Mesendoderm (in vitro differentiated cells): Measurements from ENCODE around the gene LRRC36.

ENCODE experiments used
- DNase-seq: peaks from one replicate; pipeline ENCODE4 v3.0.0; 2013
- H2AK5ac ChIP-seq: 2 replicates; pipeline ENCODE4 v1.6.1; 2013; ENCODE audit warnings: low read length, inconsistent platforms
- H2BK120ac ChIP-seq: 2 replicates; pipeline ENCODE4 v1.6.1; 2013; ENCODE audit warnings: low read depth, mild to moderate bottlenecking, low read length, moderate library complexity, mixed read lengths
- H2BK15ac ChIP-seq: replicated peaks from 2 replicates; pipeline ENCODE4 v1.6.1; 2013; ENCODE audit warnings: low read depth, mild to moderate bottlenecking, moderate library complexity
- H2BK5ac ChIP-seq: 2 replicates; pipeline ENCODE4 v1.6.1; 2013; ENCODE audit warnings: low read length, inconsistent platforms
- H3K18ac ChIP-seq: 2 replicates; pipeline ENCODE4 v1.6.1; 2013; ENCODE audit warnings: mild to moderate bottlenecking, low read length, mixed read lengths
- H3K23ac ChIP-seq: one replicate; pipeline ENCODE4 v1.6.1; 2013; ENCODE audit warnings: low read length
- H3K27ac ChIP-seq: 2 replicates; pipeline ENCODE4 v1.5.1; 2013; ENCODE audit warnings: low read depth, mild to moderate bottlenecking, inconsistent platforms, low read length, moderate library complexity
- H3K27me3 ChIP-seq: 2 replicates; pipeline ENCODE4 v1.6.1; 2013; ENCODE audit warnings: low read length, control low read depth, mild to moderate bottlenecking, inconsistent platforms; ENCODE audit not compliant: insufficient read depth, poor library complexity
- H3K36me3 ChIP-seq: 2 replicates; pipeline ENCODE4 v1.6.1; 2013; ENCODE audit warnings: low read length, inconsistent platforms; ENCODE audit not compliant: control insufficient read depth, insufficient read depth
- H3K4ac ChIP-seq: one replicate; pipeline ENCODE4 v1.6.1; 2013; ENCODE audit warnings: low read depth, mild to moderate bottlenecking, low read length, moderate library complexity
- H3K4me1 ChIP-seq: 2 replicates; pipeline ENCODE4 v1.6.1; 2013; ENCODE audit warnings: low read depth, low read length, inconsistent platforms; ENCODE audit not compliant: control insufficient read depth
- H3K4me2 ChIP-seq: 2 replicates; pipeline ENCODE4 v1.6.1; 2013; ENCODE audit warnings: low read length
- H3K4me3 ChIP-seq: 2 replicates; pipeline ENCODE4 v1.5.1; 2013; ENCODE audit warnings: mild to moderate bottlenecking, low read length
- H3K56ac ChIP-seq: one replicate; pipeline ENCODE4 v1.6.1; 2013; ENCODE audit warnings: low read length
- H3K79me1 ChIP-seq: 2 replicates; pipeline ENCODE4 v1.6.1; 2013; ENCODE audit warnings: low read length, inconsistent platforms
- H3K79me2 ChIP-seq: 2 replicates; pipeline ENCODE4 v1.6.1; 2013; ENCODE audit warnings: mild to moderate bottlenecking, low read length; ENCODE audit not compliant: control insufficient read depth, insufficient read depth
- H3K9ac ChIP-seq: 2 replicates; pipeline ENCODE4 v1.6.1; 2013; ENCODE audit warnings: low read length, inconsistent platforms
- H4K5ac ChIP-seq: one replicate; pipeline ENCODE4 v1.6.1; 2013; ENCODE audit warnings: low read length
- H4K8ac ChIP-seq: one replicate; pipeline ENCODE4 v1.6.1; 2013; ENCODE audit warnings: low read depth, mild to moderate bottlenecking, control low read depth, low read length, moderate library complexity
- WGBS: extraction: QIAGEN DNeasy Blood & Tissue Kit; methylation state at CpG from one replicate; pipeline ENCODE4 v1.1.7; 2013; ENCODE audit warnings: low lambda C conversion rate, missing lambda C conversion rate; ENCODE audit not compliant: insufficient coverage; ENCODE audit errors: extremely low coverage; 5-methylcytosine and 5-hydroxymethylcytosine counted together

The LRRC36 gene

DNA sequence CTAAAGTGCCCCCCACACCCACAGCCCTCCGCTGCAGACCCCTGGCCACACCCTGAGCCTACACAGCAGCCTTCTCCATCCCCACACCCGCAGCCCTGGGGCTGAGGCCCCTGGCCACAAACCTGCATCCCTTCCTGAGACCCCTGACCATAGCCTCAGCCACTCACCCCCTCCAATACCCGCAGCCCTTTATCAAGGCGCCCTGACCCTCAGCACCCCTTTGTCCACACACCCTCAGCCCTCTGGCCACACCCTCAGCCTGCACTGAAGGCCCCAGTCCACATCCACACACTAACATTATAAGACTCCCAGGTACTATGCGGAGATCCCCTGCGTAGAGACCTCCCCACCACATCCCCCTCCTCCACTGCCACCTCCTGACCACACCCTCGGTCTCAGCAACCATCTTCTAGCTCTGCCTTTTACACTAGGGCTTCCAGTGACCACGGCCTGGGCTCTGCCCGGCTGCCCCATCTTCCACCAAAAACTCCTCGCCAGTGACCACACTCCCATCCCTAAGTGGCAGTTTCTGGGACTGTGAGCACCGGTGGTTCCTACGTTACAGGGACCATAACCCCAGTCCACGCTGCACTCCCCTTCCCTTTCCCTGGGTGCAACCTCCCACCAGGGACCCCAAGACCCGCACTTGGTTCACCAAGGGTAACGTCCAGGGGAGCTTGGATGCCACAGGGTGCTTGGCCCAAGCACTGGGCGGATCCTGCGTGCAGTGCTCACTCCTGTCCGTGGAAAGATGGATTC lies 65.9 kb downstream of the LRRC36 start:
- Histone ChIP-seq H3K23ac (no peak overlapping the region), H3K79me1 (no peaks in the 10 kb centered on the region), H3K4ac (no peak overlapping the region), H3K27me3 (peaks cover 20% of the 10 kb centered on the region), H2BK5ac (no peak overlapping the region), H3K27ac (no peak overlapping the region), H4K5ac (no peak overlapping the region), H3K56ac (no peak overlapping the region), H3K18ac (no peak overlapping the region), H2AK5ac (no peak overlapping the region), H3K4me2 (no peak overlapping the region), H3K9ac (no peak overlapping the region), H3K4me3 (no peak overlapping the region), H2BK120ac (no peak overlapping the region), H3K4me1 (peaks cover 1% of the 10 kb centered on the region), H2BK15ac (no peak overlapping the region), H3K79me2 (no peaks in the 10 kb centered on the region), H4K8ac (no peak overlapping the region), H3K36me3 (no peaks in the 10 kb centered on the region)
- WGBS = no CpG with 5 or more reads among the region's 18 CpGs
- no peak for DNase-seq

DNA sequence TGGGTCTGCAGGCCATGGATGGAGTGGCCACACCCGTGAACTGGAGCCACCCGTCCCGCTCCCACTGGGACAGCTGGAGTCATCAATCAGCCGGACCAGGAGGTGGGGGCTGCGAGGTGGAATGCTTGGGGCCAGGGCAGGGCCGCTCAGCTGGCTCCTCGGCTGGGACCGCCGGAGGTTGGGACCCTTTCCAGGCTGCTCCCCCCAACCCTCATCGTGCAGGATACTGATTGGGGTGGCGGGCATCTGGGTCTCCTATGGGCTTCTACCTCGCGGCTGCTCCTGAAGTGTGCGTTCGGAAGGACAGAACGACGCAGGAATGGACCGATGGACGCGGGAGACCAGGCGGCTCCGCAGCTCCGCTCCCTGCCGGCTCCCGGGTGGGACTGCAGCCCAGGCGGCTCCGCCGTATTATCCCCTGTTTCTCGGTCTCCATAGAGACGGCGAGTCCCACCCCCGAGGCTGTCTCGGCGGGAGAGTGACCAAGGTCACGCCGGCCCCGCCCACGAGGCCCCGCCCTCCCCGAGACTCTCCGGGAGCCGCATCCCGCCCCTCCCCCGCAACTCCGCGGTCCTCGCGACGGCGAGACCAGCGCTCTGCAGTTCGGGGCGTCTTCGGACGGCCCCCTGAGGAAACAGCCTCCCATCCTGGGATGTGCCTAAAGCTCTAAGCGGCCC lies 66.6 kb downstream of the LRRC36 start, which contains the start of gene TPPP3:
TPPP3 (minus strand) TSS at position 388 of the 677 bp plus-strand sequence. CDS start 2,387 bp downstream, outside the sequence.
- H2AK5ac ChIP-seq = no peak within 1 kb of the TSS
- H3K4me2 ChIP-seq = peak within 1 kb of the TSS; percentile 46
- H3K36me3 ChIP-seq = no peaks in the 10 kb centered on the region
- no peak within 1 kb of the TSS for H2BK120ac ChIP-seq
- H3K18ac ChIP-seq = no peak within 1 kb of the TSS
- H3K79me2 ChIP-seq = no peaks in the 10 kb centered on the region
- no peak within 1 kb of the TSS for H4K5ac ChIP-seq
- peak; percentile 91 for DNase-seq
- H2BK15ac ChIP-seq = no peak within 1 kb of the TSS
- peak within 1 kb of the TSS; percentile 21 for H3K9ac ChIP-seq
- WGBS = no CpG with 5 or more reads among the region's 56 CpGs
- H3K79me1 ChIP-seq = no peaks in the 10 kb centered on the region
- no peak within 1 kb of the TSS for H3K4ac ChIP-seq
- H3K27me3 ChIP-seq = peaks cover 20% of the 10 kb centered on the region
- H4K8ac ChIP-seq = no peak within 1 kb of the TSS
- peak within 1 kb of the TSS; percentile 64 for H3K56ac ChIP-seq
- H2BK5ac ChIP-seq = no peak within 1 kb of the TSS
- H3K23ac ChIP-seq = no peak within 1 kb of the TSS
- H3K4me1 ChIP-seq = peaks cover 1% of the 10 kb centered on the region
- H3K4me3 ChIP-seq = no peak within 1 kb of the TSS
- no peak within 1 kb of the TSS for H3K27ac ChIP-seq

DNA sequence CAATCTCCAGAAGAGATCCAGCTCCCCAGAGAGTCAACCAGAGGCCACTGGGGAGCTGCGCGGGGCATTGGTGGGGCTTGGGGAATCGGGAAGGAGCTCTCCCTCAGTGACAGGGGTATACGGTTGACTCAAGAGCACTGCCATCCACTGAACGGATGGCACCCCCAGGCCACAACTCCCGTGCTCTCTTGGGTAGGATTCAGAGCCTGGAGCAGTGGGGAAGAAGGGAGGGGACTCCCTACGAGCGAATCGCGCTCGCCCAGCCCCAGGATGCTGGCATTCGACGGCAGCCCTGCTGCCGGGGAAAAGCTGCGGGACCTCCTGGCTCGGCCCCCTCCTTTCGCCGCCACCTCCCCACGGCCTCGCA lies 67.2 kb downstream of the LRRC36 start:
- H3K4me3 ChIP-seq = no peak overlapping the region
- no peaks in the 10 kb centered on the region for H3K36me3 ChIP-seq
- no peak overlapping the region for H2AK5ac ChIP-seq
- no peak overlapping the region for H2BK120ac ChIP-seq
- peaks cover 20% of the 10 kb centered on the region for H3K27me3 ChIP-seq
- no CpG with 5 or more reads among the region's 20 CpGs for WGBS
- no peaks in the 10 kb centered on the region for H3K79me2 ChIP-seq
- peak overlapping the region; percentile 64 for H3K56ac ChIP-seq
- no peak overlapping the region for H4K5ac ChIP-seq
- H3K18ac ChIP-seq = no peak overlapping the region
- H3K9ac ChIP-seq = peak overlapping the region; percentile 21
- H3K79me1 ChIP-seq = no peaks in the 10 kb centered on the region
- peaks cover 1% of the 10 kb centered on the region for H3K4me1 ChIP-seq
- H3K23ac ChIP-seq = no peak overlapping the region
- H2BK5ac ChIP-seq = no peak overlapping the region
- peak overlapping the region; percentile 46 for H3K4me2 ChIP-seq
- no peak overlapping the region for H3K4ac ChIP-seq
- no peak overlapping the region for H2BK15ac ChIP-seq
- peak; percentile 60 for DNase-seq
- no peak overlapping the region for H3K27ac ChIP-seq
- no peak overlapping the region for H4K8ac ChIP-seq

GRCh38 chr16:67394155-67395104 lies 67.8 kb downstream of the LRRC36 start:
- peak overlapping the region; percentile 26 for H3K9ac ChIP-seq
- H3K79me1 ChIP-seq = no peaks in the 10 kb centered on the region
- no peak overlapping the region for H3K23ac ChIP-seq
- no peak overlapping the region for H4K5ac ChIP-seq
- no peak overlapping the region for H2BK5ac ChIP-seq
- DNase-seq = peak; percentile 51
- no peak overlapping the region for H3K4me2 ChIP-seq
- H3K36me3 ChIP-seq = no peaks in the 10 kb centered on the region
- no peak overlapping the region for H2AK5ac ChIP-seq
- H3K56ac ChIP-seq = peak overlapping the region; percentile 64
- peaks cover 1% of the 10 kb centered on the region for H3K4me1 ChIP-seq
- H3K4me3 ChIP-seq = no peak overlapping the region
- H2BK15ac ChIP-seq = no peak overlapping the region
- H3K27ac ChIP-seq = no peak overlapping the region
- peaks cover 20% of the 10 kb centered on the region for H3K27me3 ChIP-seq
- no CpG with 5 or more reads among the region's 88 CpGs for WGBS
- H3K4ac ChIP-seq = no peak overlapping the region
- no peak overlapping the region for H3K18ac ChIP-seq
- H4K8ac ChIP-seq = no peak overlapping the region
- H3K79me2 ChIP-seq = no peaks in the 10 kb centered on the region
- H2BK120ac ChIP-seq = no peak overlapping the region

GRCh38 chr16:67395105-67395457 lies 68.5 kb downstream of the LRRC36 start:
- Histone ChIP-seq H3K4me3 (no peak overlapping the region), H2BK120ac (no peak overlapping the region), H3K9ac (peak overlapping the region; percentile 26), H2BK15ac (no peak overlapping the region), H3K4ac (no peak overlapping the region), H3K56ac (peak overlapping the region; percentile 15), H4K5ac (no peak overlapping the region), H3K79me1 (no peaks in the 10 kb centered on the region), H4K8ac (no peak overlapping the region), H2BK5ac (no peak overlapping the region), H3K79me2 (no peaks in the 10 kb centered on the region), H3K23ac (no peak overlapping the region), H2AK5ac (peak overlapping the region; percentile 94), H3K4me1 (peaks cover 1% of the 10 kb centered on the region), H3K4me2 (no peak overlapping the region), H3K36me3 (no peaks in the 10 kb centered on the region), H3K18ac (no peak overlapping the region), H3K27me3 (peaks cover 20% of the 10 kb centered on the region), H3K27ac (no peak overlapping the region)
- DNase-seq = no peak
- no CpG with 5 or more reads among the region's 10 CpGs for WGBS
